ENCODE measurements around the gene AXDND1.
"Not testable (repeated sequence)": the region's sequence is repeated elsewhere in the genome, so short reads cannot be mapped to it uniquely, and the experiment has no call there.

Gene AXDND1

DNA sequence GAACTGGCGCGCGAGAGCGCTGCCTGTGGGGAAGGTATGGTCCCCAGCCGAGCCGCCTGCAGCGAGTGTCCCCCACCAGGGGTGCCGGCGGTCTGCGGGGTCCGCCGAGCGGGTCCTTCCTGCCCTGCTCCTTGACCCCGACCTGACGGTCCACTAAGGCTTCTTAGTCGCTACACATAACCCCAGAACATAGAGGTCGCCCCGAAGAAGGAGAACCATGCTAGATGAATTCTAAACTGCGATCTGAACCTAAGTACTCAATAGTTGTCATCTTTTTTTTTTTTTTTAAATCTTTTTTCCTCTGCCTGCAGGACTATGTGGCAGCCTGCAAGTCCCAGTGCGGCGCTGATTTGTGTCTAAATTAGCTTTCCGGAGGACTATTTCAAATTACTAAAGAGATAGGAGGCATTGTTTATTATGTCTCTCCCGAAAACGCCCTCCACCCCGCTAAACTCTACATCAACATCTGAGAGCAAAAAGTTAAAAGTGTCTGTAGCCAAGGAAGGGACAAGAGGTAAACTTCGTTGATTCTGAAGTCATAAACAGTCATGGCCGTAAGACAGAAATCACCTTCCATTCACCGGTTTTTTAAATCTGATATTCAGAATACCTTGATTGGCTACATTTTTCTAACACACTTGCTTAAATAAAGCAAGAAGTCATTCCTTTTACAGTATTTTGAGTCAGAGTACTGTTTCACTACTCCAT, 476 bp downstream of the AXDND1 start:
- DNase-seq = no peak

DNA sequence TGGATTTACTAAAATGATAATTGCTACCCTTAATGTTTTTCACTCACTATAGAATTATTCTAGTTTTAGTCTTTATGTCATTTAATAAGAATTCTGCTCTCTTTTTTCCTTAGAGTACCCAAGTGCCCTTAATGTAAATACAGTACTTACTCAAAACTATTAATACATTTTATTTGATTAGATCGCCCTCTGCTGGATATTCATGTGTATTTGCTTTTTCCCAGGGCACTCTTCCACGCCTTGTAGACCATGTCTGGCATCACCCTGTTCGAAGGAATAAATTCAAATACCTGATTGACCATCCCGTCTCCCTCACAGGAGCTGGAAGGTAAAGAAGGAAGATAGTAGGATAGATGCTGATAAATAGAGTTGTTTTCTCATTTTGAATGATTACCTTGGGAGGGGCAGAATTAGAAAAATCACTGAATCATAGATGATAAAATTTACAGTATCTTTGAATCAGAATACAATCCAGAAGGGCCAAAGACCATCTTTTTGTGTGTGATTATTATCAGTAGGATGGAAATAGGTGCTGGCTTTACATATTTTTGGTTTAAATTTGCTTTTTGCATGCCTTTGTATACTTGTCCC, 4.1 kb downstream of the AXDND1 start:
- DNase-seq = peak; percentile 10

DNA sequence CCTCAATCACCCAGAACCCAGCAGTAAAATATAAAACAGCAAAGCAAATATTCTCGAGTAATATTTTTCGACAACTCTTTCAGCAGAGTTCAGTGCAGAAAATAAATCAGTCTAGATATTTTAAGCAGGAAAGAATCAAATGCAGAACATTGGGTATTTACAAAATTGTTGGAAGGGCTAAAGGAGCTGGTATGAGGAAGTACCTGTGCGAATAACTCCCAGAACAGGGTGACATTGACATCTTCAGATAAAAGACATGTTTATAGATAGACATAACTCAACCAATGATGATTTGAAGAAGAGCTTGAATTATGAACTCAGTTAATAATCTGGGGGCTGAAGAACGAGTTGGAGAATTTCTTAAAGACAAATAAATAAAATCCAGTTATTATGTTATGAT, 6.4 kb downstream of the AXDND1 start:
- DNase-seq = no peak

DNA sequence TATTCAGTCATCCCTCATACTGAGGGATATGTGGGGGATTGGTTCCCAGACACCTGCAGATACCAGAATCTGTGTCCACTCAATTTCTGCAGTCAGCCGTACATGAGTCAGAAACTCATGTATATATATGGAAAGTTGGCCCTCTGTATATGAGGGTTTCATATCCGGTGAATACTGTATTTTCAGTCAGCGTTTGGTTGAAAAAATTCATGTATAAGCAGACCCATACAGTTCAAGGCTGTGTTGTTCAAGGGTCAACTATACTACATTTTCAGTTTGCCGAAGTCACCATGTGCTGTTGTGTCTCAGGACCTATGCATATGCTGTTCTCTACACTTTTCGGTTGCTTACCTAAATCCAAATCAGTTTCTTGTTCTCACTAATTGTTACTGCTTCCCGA, 10.5 kb downstream of the AXDND1 start:
- no peak for DNase-seq

DNA sequence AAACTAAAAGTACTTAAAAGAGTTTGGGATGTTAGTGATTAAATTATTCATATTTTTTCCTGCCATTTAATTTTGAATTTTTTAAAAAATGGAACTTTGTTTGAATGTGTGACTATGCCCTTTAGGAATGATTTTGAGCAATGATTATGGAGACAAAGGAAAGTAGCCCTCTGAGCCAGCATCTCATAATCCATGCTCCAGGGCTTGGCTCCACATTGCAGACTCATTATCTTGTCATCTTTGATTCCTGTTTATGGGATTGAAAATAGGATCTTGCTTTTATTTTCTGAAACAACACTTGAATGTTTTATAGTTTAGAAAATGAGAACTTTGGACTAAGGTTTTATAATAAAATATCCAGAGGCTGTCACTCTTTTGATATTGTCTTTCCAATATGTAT, 14.5 kb downstream of the AXDND1 start:
- DNase-seq = no peak

DNA sequence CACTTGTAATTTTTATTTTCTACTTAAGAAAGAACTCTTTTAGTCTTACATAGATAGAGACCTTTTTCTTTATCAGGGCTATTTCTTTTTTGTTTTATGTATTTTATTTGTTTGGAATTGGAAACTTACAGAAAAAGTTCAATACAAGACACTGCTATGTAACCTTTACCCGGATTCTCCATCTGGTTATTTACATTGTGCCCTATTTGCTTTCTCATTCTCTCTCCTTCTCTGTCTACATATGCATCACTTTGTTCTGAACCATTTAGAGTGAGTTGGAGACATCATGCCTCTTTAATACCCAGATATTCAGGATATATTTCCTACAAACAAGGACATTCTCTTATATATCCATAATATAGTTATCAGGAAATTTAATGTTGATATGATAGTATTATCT, 18.3 kb downstream of the AXDND1 start:
- DNase-seq = no peak

DNA sequence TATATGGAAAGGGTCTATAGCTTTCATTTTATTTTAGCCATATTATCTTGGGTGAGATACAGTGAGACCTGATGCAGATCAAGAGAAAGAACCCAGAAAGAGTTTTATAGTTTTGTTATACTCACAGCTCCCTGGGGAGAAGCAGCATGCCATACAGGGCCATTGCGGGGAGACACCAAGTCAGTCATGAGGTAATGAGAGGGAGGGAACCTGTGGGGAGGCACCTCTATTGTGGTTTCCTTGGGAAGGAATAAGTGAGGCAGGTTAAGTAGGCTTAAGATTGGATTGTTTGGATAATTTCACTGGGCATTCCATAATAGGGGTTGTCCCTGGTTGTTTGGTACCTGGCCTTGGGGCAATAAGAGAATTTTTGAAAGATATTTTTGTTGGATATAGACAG, 19.7 kb downstream of the AXDND1 start:
- DNase-seq = no peak

DNA sequence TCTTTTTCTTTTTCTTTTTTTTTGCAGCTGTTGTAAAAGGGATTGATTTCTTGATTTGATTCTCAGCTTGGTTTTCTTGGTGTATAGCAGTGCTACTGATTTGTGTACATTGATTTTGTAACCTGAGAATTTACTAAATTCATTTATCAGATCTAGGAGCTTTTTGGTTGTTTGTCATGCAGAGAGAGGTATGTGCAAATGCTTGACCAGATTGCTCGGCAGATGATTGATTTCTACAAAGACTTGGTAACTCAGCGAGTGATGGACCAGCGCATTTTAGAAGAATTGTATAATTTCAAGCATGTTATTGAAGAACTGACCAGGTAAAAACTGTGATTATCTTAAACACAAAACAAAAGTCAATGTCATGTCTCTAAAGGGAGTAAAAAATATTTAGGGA, 27.9 kb downstream of the AXDND1 start:
- no peak for DNase-seq

DNA sequence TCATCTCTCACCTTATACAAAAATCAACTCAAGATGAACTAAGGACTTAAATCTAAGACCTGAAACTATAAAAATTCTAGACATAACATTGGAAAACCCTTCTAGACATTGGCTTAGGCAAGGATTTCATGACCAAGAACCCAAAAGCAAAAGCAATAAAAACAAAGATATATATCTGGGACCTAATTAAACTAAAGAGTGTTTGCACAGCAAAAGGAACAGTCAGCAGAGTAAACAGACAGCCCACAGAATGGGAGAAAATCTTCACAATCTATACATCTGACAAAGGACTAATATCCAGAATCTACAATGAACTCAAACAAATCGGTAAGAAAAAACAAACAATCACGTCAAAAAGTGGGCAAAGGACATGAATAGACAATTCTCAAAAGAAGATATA, 33.6 kb downstream of the AXDND1 start:
- not testable (repeated sequence) for DNase-seq

DNA sequence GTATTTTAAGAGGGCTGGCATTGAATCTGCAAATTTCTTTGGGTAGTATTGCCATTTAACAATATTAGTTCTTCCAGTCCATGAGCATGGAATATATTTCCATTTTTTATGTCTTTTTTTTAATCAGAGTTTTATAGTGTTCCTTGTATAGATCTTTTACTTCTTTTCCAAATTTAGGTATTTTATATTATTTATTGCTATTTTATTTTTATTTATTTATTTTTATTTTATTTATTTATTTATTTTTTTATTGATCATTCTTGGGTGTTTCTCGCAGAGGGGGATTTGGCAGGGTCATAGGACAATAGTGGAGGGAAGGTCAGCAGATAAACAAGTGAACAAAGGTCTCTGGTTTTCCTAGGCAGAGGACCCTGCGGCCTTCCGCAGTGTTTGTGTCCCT, 52.0 kb downstream of the AXDND1 start:
- not testable (repeated sequence) for DNase-seq

DNA sequence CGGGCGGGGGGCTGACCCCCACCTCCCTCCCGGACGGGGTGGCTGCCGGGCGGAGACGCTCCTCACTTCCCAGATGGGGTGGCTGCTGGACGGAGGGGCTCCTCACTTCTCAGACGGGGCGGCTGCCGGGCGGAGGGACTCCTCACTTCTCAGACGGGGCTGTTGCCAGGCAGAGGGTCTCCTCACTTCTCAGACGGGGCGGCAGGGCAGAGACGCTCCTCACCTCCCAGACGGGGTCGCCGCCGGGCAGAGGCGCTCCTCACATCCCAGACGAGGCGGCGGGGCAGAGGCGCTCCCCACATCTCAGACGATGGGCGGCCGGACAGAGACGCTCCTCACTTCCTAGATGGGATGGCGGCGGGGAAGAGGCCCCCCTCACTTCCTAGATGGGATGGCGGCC, 52.9 kb downstream of the AXDND1 start:
- DNase-seq = not testable (repeated sequence)

DNA sequence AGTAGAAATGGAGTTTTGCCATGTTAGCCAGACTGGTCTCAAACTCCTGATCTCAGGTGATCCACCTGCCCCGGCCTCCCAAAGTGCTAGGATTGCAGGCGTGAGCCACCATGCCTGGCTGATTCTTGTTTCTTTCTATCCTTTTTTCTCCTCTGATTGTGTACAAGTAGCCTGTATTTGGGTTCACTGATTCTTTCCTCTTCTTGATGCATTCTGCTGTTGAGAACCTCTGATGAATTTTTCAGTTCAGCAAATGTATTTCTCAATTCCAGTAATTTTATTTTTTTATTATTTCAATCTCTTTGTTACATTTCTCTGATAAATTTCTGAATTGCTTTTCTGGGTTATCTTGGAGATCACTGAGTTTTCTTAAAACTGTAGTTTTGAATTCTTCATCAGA, 58.8 kb downstream of the AXDND1 start:
- no peak for DNase-seq

DNA sequence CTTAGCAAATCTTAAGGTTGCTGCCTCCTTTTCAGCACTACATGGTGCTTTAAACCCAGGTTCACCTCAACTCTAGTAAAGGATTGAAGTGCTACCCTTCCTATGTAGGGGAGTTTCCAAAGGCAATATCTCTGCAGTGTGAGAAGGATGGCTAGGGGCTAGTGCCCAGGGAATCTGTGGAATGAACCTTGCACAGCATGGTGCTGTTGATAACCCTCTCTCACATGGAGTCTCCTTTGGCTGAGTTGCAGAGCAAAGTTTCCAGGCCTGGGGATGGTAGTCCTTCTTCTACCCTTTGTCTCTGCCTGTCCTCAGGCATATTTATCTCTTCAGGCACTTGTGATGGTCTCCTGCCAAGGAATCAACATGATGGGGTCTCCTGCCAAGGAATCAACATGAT, 59.4 kb downstream of the AXDND1 start:
- DNase-seq = no peak

DNA sequence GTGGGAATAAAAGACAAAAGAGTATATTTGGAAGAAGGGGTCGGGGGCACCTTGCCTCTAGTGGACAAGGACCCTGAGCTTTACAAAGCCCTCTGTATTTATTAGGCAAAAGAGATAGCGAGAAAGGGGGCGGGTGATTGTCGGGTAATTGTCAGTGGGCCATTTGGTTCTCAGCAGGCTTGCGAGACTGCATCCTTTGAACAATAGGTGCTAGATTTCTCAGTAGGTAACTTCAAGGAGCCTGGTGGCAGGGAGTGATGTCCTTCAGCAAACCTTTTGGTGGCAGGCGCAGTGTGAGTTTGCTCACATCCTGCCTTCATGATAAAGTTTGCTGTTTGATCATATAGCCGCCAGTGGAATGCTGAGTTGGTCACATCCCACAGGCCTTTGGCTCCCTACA, 71.4 kb downstream of the AXDND1 start:
- no peak for DNase-seq

DNA sequence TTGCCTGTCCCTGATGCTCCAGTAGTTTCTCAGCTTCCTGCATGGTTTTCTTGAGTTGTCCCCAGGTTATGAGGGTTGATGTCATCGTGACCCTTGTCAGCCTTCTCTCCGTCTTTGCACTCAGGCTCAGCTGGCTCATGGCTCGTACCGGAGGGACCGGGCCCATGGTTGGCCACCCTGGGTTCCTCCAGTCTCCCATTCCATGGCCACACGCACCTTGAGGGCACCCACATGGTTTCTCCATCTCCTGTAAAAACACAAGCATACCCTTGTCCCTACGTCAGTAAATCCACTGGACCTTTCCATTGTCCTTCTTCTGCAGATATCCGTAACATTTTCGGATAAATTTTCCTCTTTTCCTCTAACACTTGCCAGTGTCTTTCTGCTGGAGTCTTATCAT, 73.9 kb downstream of the AXDND1 start:
- DNase-seq = not testable (repeated sequence)

DNA sequence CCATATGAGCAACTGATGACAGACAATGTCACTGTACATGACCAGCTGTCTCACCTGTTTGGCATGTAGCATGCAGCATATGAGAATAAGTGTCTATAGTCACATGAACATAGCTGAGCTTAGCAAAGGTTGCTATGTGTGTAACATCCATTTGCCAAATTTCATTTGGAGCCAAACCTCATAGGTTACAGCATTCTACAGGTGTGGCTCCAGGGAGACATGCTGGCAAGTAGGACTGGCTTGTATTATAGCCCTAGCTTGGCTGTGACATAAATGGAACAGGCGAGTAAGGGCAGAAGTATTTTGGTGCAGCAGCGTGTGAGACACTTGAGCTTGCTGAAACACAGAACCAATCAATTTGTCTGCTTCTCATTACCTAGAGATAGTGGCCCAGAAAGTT, 74.5 kb downstream of the AXDND1 start:
- not testable (repeated sequence) for DNase-seq

DNA sequence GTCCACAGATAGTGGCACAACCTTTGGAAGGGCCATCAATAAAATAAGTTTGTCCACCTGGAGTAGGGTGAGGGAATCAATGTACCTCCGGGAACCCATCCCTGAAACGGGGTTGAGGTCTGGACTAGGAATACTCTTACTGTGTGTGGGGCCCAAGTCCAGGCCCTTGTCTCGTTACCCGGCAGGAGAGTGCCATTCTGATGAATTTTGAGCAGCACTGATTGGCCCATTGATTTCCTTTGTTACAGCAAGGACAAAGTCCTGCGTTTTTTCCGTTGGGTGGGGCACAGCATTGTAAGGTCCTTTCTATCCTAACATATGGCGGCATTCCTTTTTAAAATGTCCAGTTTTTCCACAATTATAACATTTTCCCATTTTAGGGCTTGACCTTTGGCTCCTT, 75.2 kb downstream of the AXDND1 start:
- no peak for DNase-seq

DNA sequence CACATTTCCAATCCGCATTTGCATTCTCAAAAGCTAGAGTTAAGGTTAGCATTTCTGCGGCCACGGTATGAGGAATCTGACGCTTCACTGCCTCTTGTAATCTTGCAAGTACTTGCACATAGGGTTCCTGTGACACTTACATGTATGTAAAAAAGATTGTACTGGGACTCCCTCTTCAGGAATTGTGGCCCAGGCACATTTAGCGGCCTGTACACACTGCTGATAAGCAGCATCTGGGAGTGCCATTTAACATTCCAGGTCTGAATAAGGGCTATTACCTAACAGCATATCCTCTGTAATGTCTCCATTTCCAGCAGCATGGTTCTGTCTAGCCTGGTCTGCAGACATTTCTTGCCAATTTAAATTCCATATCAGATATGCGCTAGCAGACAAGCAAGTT, 75.7 kb downstream of the AXDND1 start:
- no peak for DNase-seq

DNA sequence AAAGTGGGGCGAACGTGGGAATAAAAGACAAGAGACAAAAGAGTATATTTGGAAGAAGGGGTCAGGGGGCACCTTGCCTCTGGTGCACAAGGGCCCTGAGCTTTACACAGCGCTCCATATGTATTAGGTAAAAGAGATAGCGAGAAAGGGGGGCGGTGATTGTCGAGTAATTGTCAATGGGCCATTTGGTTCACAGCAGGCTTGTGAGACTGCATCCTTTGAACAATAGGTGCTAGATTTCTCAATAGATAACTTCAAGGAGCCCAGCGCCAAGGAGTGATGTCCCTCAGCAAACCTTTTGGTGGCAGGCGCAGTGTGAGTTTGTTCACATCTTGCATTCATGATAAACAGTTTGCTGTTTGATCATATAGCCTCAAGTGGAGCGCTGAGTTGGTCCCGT, 77.1 kb downstream of the AXDND1 start:
- DNase-seq = not testable (repeated sequence)

DNA sequence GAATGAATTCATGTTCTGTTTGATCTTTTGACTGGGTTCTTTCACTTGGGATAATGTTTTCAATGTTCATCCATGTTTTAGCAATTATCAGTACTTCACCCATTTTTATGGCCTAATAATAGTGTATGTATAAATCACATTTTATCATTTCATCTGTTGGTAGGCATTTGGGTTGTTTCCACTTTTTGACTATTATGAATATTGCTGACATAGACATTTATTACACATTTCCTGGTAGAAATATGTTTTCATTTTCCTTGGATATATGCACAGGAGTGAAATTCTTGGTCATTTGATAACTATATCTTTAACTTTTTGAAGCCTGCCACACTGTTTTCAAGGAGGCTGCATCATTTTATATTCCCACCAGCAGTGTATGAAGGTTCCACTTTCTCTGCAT, 79.8 kb downstream of the AXDND1 start:
- no peak for DNase-seq

DNA sequence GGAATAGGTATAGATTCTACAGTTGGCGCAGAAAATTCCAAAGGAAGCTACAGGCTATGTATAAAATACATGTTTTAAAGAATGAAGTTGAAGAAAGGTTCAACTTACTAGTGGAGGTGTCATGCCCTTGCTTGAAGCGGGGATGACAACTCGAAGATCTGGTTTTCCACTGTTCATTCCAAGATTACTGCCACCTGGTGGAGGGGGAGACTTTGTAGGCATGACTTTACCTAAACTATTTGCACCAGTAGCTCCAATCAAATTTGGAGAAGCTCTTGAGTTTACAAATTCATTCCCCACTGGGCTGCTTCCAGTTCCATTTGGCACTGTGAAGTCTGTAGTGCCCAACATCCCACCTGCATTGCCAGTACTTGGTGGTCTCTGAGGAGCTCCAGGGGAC, 81.7 kb downstream of the AXDND1 start:
- DNase-seq = no peak

DNA sequence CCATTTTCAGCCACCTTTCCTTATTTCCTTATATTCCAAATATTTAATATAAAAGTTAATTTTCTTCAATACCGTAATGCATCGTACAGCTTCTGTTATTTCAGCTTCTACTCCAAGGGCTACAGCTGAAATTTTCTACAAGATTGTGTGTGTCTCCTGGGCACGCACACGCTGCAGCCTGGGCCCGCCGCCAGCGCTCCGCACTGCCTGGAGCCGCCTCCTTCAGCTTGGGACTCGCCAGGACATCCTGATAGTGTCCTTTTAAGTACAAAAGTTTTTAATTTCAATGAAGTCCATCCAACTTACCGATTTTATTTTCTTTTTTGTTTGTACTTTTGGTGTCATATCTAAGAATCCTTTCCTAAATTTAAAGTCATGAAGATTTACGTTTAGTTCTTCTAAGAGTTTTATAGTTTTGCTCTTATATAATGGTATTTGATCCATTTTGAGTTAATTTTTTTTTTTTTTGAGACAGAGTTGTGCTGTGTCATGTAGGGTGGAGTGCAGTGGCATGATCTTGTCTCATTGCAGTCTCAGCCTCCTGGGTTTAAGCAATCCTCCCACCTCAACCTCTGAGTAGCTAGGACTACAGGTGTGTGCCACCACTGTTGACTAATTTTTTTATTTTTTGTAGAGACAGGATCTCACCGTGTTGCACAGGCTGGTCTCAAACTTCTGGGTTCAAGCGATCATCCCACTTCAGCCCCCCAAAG, 82.8 kb downstream of the AXDND1 start:
- no peak for DNase-seq

DNA sequence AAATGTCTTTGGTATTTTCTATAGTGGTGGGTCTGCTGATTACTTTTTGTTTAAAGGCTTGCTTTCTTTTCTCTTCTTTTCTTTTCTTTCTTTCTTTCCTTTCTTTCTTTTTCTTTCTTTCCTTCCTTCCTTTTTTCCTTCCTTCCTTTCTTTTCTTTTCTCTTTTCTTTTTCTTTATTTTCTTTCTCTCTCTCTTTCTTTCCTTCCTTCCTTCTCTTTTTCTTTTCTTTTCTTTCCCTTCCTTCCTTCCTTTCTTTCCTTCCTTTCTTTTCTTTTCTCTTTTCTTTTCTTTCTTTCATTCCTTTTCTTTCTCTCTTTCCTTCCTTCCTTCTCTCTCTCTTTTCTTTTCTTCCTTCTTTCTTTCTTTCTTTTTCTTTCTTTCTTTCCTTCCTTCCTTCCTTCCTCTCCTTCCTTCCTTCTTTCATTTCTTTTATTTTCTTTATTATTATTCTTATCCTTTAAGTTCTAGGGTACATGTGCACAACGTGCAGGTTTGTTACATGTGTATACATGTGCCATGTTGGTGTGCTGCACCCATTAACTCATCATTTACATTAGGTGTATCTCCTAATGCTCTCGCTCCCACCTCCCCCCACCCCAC, 93.9 kb downstream of the AXDND1 start:
- not testable (repeated sequence) for DNase-seq

DNA sequence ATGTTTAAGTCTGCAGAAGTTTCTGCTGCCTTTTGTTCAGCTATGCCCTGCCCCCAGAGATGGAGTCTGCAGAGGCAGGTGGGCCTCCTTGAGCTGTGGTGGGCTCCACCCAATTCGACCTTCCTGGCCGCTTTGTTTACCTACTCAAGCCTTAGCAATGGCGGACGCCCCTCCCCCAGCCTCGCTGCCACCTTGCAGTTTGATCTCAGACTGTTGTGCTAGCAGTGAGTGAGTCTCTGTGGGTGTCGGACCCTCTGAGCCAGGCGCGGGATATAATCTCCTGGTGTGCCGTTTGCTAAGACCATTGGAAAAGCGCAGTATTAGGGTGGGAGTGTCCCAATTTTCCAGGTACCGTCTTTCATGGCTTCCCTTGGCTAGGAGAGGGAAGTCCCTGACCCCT, 99.9 kb downstream of the AXDND1 start:
- not testable (repeated sequence) for DNase-seq
